ENCODE data around the gene TRABD.
"Not testable (repeated sequence)": the region's sequence is repeated elsewhere in the genome, so short reads cannot be mapped to it uniquely, and the experiment has no call there.

Gene TRABD

GRCh38 chr22:50151571-50152537 lies 33.9 kb upstream of the TRABD start:
- DNase-seq (ENCODE audit: low read depth) = no peak

- no peak for DNase-seq (ENCODE audit: low read depth)
Observed at GRCh38 chr22:50153056-50153755, 32.5 kb upstream of the TRABD start.

- DNase-seq (ENCODE audit: low read depth) = no peak
Observed at GRCh38 chr22:50153756-50154140, 32.0 kb upstream of the TRABD start.

- no peak for DNase-seq (ENCODE audit: low read depth)
Observed at GRCh38 chr22:50157709-50158375, 27.9 kb upstream of the TRABD start.

- no peak for DNase-seq (ENCODE audit: low read depth)
Observed at GRCh38 chr22:50160947-50161346, 24.8 kb upstream of the TRABD start.

GRCh38 chr22:50161508-50162390 lies 24.0 kb upstream of the TRABD start:
- no peak for DNase-seq (ENCODE audit: low read depth)

GRCh38 chr22:50162391-50162956 lies 23.2 kb upstream of the TRABD start:
- DNase-seq (ENCODE audit: low read depth) = no peak

GRCh38 chr22:50165436-50166123 lies 20.1 kb upstream of the TRABD start:
- DNase-seq (ENCODE audit: low read depth) = no peak

GRCh38 chr22:50167689-50168489 lies 17.8 kb upstream of the TRABD start:
- no peak for DNase-seq (ENCODE audit: low read depth)

- DNase-seq (ENCODE audit: low read depth) = not testable (repeated sequence)
Observed at GRCh38 chr22:50168490-50169180, 17.1 kb upstream of the TRABD start.

GRCh38 chr22:50169181-50169759 lies 16.4 kb upstream of the TRABD start:
- DNase-seq (ENCODE audit: low read depth) = no peak

- no peak for DNase-seq (ENCODE audit: low read depth)
Observed at GRCh38 chr22:50169774-50170341, 15.9 kb upstream of the TRABD start.

- no peak for DNase-seq (ENCODE audit: low read depth)
Observed at GRCh38 chr22:50170453-50171318, 15.0 kb upstream of the TRABD start, which contains the start of gene PANX2. PANX2 (plus strand) TSS chr22:50170731; CDS start chr22:50170731, 0 bp downstream.

- DNase-seq (ENCODE audit: low read depth) = no peak
Observed at GRCh38 chr22:50171319-50171964, 14.3 kb upstream of the TRABD start.

- DNase-seq (ENCODE audit: low read depth) = no peak
Observed at GRCh38 chr22:50171965-50172421, 13.7 kb upstream of the TRABD start.

- DNase-seq (ENCODE audit: low read depth) = no peak
Observed at GRCh38 chr22:50173311-50173982, 12.3 kb upstream of the TRABD start.

Measured in activated gamma-delta T cell treated with anti-CD3 and anti-CD28 coated beads, Interleukin-2, amount 50 U/mL, for 16 hours (primary cell).